ENCODE data around the gene SENP8.
"Not testable (repeated sequence)": the region's sequence is repeated elsewhere in the genome, so short reads cannot be mapped to it uniquely, and the experiment has no call there.

SENP8 gene

DNA sequence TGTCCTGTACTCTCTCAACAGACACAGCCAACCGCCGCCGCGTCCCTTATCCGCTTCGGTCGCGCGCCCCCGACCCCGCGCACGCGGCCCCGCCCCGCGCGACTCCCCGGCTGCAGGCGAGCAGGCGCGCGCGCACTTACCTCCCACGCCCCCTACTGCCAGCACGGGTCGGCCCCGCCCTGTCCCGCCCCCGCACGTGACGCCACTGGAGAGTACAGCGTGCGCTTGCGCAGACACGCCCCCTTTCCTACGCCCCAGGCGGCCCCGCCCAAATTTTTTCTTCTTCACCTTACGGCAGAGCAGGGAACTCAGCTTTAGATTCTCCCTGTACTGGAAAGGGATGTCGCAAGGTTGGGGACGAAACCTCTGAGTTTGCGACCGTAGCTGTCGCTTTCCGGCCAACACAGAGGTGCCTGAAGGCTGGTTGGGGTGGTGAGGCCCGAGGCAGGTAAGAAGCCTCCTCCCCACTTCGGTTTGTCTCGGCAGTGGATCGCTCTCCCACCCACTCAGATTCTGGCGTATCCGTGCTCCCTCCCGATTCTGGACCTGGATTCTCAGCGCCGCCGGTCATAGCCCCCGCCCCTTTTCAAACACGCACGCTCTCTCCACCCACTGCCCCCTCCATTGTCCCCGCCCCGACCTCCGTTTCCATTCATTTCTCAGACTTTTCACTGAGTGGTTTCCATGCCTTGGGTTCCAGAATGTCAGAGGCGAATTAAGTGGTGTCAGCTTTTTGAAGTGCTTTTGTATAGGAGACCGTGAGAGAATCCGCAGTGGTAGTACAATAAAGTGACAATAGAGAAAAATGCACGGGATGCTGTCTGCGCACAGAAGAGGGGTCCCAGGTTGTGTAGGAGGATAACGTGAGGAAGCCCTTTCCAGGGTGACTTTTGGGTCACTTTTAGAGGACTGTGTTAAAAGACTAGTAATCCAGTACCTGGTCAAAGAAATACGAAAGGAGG, at the start of gene SENP8, which contains the start of gene MYO9A:
Gene SENP8, plus strand, starts transcription at position 387 of the 962 bp plus-strand sequence. CDS start 21,221 bp downstream, outside the sequence.
Gene MYO9A, minus strand, starts transcription at position 134 of the 962 bp plus-strand sequence. CDS start 71,587 bp downstream, outside the sequence.
- no peaks in the 10 kb centered on the region for H3K27me3 ChIP-seq (ENCODE audit: control insufficient read depth, insufficient read depth, low read length)
- H3K4me1 ChIP-seq (ENCODE audit: control insufficient read depth, low read depth, low read length) = peaks cover 7% of the 10 kb centered on the region
- H3K4me3 ChIP-seq (ENCODE audit: low read length) = peak within 1 kb of the TSS; percentile 87
- peak within 1 kb of the TSS; percentile 81 for H3K27ac ChIP-seq (ENCODE audit: low read length)
- no peaks in the 10 kb centered on the region for H3K36me3 ChIP-seq (ENCODE audit: control insufficient read depth, low read depth, low read length)
- peak within 1 kb of the TSS; percentile 82 for H3K9ac ChIP-seq (ENCODE audit: low read length)
- no peaks in the 10 kb centered on the region for H3K9me3 ChIP-seq (ENCODE audit: control insufficient read depth, low read depth, low read length)

DNA sequence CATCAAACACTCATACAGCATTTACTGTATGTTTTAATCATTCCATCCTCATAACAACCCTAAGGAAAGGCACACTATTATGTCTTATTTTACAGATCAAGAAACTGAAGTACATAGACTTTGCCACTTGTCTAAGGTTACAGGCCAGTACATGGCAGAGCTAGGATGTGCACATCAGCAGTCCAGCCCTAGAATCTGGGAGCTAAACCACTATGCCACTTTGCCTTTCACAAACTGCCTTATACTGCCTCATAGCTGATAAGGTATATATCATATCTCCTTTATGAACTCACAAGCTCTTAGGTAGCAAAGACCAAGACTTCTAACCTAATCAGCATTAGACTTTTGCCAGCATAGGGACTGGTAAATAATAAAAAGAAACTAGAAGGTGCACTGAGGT, 49.3 kb upstream of the SENP8 start:
- no peak overlapping the region for H3K27ac ChIP-seq (ENCODE audit: low read length)

DNA sequence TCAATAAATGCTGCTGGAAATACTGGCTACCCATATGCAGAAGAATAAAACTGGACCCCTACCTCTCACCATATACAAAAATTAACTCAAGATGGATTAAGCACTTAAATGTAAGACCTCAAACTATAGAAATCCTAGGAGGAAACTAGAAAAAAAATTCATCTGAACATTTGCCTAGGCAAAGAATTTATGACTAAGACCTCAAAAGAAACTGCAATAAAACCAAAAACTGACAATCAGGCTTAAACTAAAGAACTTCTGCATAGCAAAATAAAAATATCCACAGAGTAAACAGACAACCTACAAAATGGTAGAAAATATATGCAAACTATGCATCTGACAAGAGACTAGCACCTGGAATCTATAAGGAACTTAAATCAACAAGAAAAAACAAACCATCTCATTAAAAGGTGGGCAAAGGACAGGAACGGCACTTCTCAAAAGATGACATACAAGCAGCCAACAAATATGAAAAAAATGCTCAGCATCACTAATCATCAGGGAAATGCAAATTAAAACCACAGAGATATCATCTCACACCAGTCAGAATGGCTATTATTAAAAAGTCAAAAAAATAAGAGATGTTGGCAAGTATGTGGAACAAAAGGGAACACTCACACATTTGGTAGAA, 47.3 kb upstream of the SENP8 start:
- no peaks in the 10 kb centered on the region for H3K4me1 ChIP-seq (ENCODE audit: control insufficient read depth, low read depth, low read length)
- no peak overlapping the region for H3K27ac ChIP-seq (ENCODE audit: low read length)

More for the DNA sequence above, 49.3 kb upstream of the SENP8 start:
- Histone ChIP-seq H3K36me3 (ENCODE audit: control insufficient read depth, low read depth, low read length) (no peaks in the 10 kb centered on the region), H3K9ac (ENCODE audit: low read length) (no peak overlapping the region), H3K4me1 (ENCODE audit: control insufficient read depth, low read depth, low read length) (no peaks in the 10 kb centered on the region), H3K27me3 (ENCODE audit: control insufficient read depth, insufficient read depth, low read length) (no peaks in the 10 kb centered on the region), H3K9me3 (ENCODE audit: control insufficient read depth, low read depth, low read length) (no peaks in the 10 kb centered on the region), H3K4me3 (ENCODE audit: low read length) (no peak overlapping the region)

DNA sequence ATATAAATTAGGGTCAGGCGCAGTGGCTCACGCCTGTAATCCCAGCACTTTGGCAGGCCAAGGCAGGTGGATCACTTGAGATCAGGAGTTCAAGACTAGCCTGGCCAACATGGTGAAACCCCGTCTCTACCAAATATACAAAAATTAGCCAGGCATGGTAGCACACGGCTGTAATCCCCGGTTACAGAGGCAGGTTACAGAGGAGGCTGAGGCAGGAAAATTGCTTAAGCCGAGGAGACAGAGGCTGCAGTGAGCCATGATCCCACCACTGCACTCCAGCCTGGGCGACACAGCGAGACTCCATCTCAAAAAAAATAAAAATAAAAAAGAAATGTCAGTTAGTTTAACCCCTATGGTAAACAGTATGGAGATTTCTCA, 46.8 kb upstream of the SENP8 start:
- not testable (repeated sequence) for H3K4me3 ChIP-seq (ENCODE audit: low read length); H3K36me3 ChIP-seq (ENCODE audit: control insufficient read depth, low read depth, low read length); H3K9me3 ChIP-seq (ENCODE audit: control insufficient read depth, low read depth, low read length); H3K4me1 ChIP-seq (ENCODE audit: control insufficient read depth, low read depth, low read length); H3K27me3 ChIP-seq (ENCODE audit: control insufficient read depth, insufficient read depth, low read length); H3K9ac ChIP-seq (ENCODE audit: low read length); H3K27ac ChIP-seq (ENCODE audit: low read length)

More for the DNA sequence above, 47.3 kb upstream of the SENP8 start:
- no peaks in the 10 kb centered on the region for H3K9me3 ChIP-seq (ENCODE audit: control insufficient read depth, low read depth, low read length)
- H3K36me3 ChIP-seq (ENCODE audit: control insufficient read depth, low read depth, low read length) = no peaks in the 10 kb centered on the region
- H3K9ac ChIP-seq (ENCODE audit: low read length) = no peak overlapping the region
- H3K4me3 ChIP-seq (ENCODE audit: low read length) = no peak overlapping the region
- H3K27me3 ChIP-seq (ENCODE audit: control insufficient read depth, insufficient read depth, low read length) = no peaks in the 10 kb centered on the region

DNA sequence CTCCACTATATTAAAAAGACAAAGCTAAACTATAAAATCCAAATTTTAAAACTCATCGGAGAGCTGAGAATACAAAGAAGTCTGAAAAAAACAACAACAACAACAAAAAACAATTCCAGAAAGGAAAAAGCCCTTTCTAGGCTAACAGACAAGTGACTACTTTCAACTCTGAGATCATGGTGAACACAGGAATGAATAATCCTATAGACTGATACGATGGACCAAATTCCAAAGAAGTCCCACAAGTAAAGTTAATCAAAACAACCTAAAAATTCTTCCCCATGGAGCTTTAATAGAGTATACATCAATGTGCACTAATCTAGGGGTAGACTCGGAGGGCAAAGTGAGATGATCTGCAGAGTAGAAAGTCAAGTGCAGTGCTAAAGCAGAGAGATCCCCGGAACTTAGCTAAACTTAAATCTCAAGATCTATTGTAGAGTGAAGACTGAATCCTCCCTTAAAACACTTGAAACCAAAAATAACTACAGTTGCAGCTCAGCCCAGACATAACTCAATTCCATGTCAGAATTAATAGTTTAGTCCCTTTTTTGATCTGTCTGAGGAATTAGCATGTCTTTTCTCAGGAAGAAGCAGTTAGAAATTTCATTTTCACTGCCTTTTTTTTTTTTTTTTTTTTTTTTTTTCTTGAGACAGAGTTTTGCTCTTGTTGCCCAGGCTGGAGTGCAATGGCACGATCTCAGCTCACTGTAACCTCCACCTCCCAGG, 43.7 kb upstream of the SENP8 start:
- Histone ChIP-seq H3K27ac (ENCODE audit: low read length) (no peak overlapping the region), H3K4me1 (ENCODE audit: control insufficient read depth, low read depth, low read length) (no peaks in the 10 kb centered on the region), H3K4me3 (ENCODE audit: low read length) (no peak overlapping the region), H3K27me3 (ENCODE audit: control insufficient read depth, insufficient read depth, low read length) (no peaks in the 10 kb centered on the region), H3K9ac (ENCODE audit: low read length) (no peak overlapping the region), H3K9me3 (ENCODE audit: control insufficient read depth, low read depth, low read length) (no peaks in the 10 kb centered on the region), H3K36me3 (ENCODE audit: control insufficient read depth, low read depth, low read length) (no peaks in the 10 kb centered on the region)

DNA sequence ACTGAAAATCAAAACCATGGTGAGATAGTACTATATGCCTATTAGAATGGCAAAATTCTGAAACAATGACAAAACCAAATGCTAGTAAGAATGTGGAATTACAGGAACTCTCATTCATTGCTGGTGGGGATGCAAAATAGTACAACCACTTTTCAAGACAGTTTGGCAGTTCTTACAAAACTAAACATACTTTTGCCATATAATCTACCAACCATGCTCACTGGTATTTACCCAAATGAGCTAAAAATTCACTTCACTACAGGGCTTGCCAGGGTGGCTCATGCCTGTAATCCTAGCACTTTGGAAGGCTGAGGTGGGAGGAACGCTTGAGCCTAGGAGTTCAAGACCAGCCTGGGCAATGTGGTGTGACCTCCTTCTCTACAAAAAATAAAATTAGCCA, 40.3 kb upstream of the SENP8 start:
- Histone ChIP-seq H3K4me1 (ENCODE audit: control insufficient read depth, low read depth, low read length) (no peaks in the 10 kb centered on the region), H3K4me3 (ENCODE audit: low read length) (no peak overlapping the region), H3K9ac (ENCODE audit: low read length) (no peak overlapping the region), H3K27me3 (ENCODE audit: control insufficient read depth, insufficient read depth, low read length) (no peaks in the 10 kb centered on the region), H3K27ac (ENCODE audit: low read length) (no peak overlapping the region), H3K9me3 (ENCODE audit: control insufficient read depth, low read depth, low read length) (no peaks in the 10 kb centered on the region), H3K36me3 (ENCODE audit: control insufficient read depth, low read depth, low read length) (no peaks in the 10 kb centered on the region)

DNA sequence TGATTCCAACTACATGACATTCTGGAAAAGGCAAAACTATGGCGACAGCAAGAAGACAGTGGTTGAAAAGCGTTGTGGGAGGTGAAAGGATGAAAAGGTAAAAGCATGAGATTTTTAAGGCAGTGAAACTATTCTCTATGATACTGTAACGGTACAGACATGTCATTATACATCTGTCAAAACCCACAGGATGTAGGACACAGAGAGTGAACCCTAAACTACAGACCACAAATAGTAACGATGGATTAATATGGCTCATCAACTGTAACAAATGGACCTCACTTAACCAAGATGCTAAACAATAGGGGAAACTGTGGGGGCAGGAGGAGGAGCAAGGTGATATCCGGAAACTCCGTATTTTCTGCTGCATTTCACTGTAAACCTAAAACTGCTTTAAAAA, 39.3 kb upstream of the SENP8 start:
- Histone ChIP-seq H3K27me3 (ENCODE audit: control insufficient read depth, insufficient read depth, low read length) (no peaks in the 10 kb centered on the region), H3K9ac (ENCODE audit: low read length) (no peak overlapping the region), H3K4me3 (ENCODE audit: low read length) (no peak overlapping the region), H3K36me3 (ENCODE audit: control insufficient read depth, low read depth, low read length) (no peaks in the 10 kb centered on the region), H3K27ac (ENCODE audit: low read length) (no peak overlapping the region), H3K9me3 (ENCODE audit: control insufficient read depth, low read depth, low read length) (no peaks in the 10 kb centered on the region), H3K4me1 (ENCODE audit: control insufficient read depth, low read depth, low read length) (no peaks in the 10 kb centered on the region)

DNA sequence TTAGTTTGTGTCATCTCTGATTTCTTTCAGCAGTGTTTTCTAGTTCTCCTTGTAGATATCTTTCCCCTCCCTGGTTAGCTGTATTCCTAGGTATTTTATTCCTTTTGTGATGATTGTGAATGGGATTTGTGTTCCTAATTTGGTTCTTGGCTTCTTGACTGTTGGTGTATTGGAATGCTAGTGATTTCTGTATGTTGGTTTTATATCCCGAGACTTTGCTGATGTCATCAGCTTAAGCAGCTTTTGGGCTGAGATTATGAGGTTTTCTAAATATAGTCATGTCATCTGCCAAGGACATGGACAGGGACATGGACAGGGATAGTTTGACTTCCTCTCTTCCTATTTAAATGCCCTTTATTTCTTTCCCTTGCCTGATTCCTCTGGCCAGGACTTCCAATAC, 36.0 kb upstream of the SENP8 start:
- Histone ChIP-seq H3K9ac (ENCODE audit: low read length) (no peak overlapping the region), H3K9me3 (ENCODE audit: control insufficient read depth, low read depth, low read length) (no peaks in the 10 kb centered on the region), H3K36me3 (ENCODE audit: control insufficient read depth, low read depth, low read length) (no peaks in the 10 kb centered on the region), H3K27me3 (ENCODE audit: control insufficient read depth, insufficient read depth, low read length) (no peaks in the 10 kb centered on the region), H3K4me3 (ENCODE audit: low read length) (no peak overlapping the region), H3K27ac (ENCODE audit: low read length) (no peak overlapping the region), H3K4me1 (ENCODE audit: control insufficient read depth, low read depth, low read length) (no peaks in the 10 kb centered on the region)

DNA sequence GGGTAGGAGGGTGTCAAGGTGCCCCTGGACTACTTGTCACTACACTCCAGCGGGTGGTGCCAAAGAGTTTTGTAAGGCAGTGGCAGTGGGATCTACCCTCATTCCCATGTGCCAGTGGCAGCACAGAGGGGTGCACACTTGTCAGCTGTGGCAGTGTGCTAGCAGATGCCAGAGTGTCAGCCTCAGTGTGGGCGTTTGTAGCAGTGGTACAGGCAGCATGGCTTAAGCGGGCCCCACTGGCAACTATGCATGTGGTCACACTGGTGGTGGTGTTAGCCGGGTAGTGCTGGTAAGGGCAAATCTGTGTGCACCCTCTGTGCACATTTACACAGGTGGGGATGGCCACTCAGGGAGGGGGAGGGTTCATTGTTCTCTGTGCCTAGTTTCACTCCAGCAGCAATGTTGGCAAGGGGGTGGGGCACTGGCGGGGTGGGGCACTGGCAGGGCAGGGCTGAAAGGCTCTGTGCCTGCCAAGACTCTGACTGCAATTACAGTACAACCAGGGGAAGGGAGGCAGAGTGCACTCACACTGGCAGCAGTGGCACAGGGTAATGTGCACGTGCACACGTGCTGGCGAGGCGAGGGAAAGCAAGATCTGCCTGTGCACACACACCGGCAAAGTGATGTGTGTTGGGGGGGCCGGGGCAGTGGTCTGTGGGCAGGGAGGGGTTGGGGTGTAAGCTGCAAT, 32.0 kb upstream of the SENP8 start:
- no peaks in the 10 kb centered on the region for H3K9me3 ChIP-seq (ENCODE audit: control insufficient read depth, low read depth, low read length)
- no peak overlapping the region for H3K4me3 ChIP-seq (ENCODE audit: low read length)
- H3K27ac ChIP-seq (ENCODE audit: low read length) = no peak overlapping the region
- no peaks in the 10 kb centered on the region for H3K27me3 ChIP-seq (ENCODE audit: control insufficient read depth, insufficient read depth, low read length)
- no peaks in the 10 kb centered on the region for H3K36me3 ChIP-seq (ENCODE audit: control insufficient read depth, low read depth, low read length)
- H3K4me1 ChIP-seq (ENCODE audit: control insufficient read depth, low read depth, low read length) = no peaks in the 10 kb centered on the region
- H3K9ac ChIP-seq (ENCODE audit: low read length) = no peak overlapping the region

DNA sequence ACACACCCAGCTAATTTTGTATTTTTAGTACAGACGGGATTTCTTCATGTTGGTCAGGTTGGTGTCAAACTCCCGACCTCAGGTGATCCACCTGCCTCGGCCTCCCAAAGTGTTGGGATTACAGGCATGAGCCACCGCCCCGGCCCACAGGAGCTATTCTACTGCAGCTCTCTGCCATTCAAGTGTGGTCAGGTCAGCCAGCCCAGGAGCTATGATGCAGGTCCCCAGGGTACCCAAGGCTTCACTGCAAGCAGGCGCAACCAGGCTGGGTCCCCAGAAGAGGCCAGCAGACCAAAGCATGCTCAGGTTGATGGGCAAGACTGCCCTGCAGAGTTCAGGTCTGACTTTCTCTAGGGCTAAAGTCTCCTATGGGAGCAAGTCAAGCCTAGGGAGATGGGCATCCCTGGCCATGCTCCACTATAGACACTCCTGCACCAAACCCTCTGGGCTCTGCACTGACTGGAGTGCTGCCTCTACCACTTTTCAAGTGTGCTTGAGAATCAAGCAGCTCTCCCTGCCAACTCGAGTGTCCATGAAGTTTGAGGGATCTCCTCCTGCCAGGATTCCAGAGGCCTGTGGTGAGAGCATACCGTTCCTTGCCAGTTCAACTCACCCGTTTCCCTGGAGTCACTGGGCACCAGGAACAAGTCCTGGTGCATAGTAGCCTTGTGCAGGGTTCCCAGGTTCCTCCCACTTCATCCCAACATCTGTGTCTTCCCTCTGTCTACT, 31.1 kb upstream of the SENP8 start:
- Histone ChIP-seq H3K4me3 (ENCODE audit: low read length) (no peak overlapping the region), H3K9ac (ENCODE audit: low read length) (no peak overlapping the region), H3K36me3 (ENCODE audit: control insufficient read depth, low read depth, low read length) (no peaks in the 10 kb centered on the region), H3K4me1 (ENCODE audit: control insufficient read depth, low read depth, low read length) (no peaks in the 10 kb centered on the region), H3K27ac (ENCODE audit: low read length) (no peak overlapping the region), H3K27me3 (ENCODE audit: control insufficient read depth, insufficient read depth, low read length) (no peaks in the 10 kb centered on the region), H3K9me3 (ENCODE audit: control insufficient read depth, low read depth, low read length) (no peaks in the 10 kb centered on the region)

Data from iPS-18a (cell line).